ENCODE results near the gene TRIM54. TPM values are rescaled to one million over a fixed set of nuclear protein-coding genes. Genes with fewer than 3 reads are reported as not detected.

The TRIM54 gene
- total and polyA plus RNA-seq, 2 of the 8 experiments (the other 6 are each of a cell fraction or from before 2014, with no cell fraction given) = 3.9 to 5.8 TPM

GRCh38 chr2:27245116-27245515, 37.1 kb upstream of the TRIM54 start:
- no peak overlapping the region for H3K4me2 ChIP-seq (ENCODE audit: insufficient read depth in 1 of 2, low read depth in 2 of 2, low read length in 2 of 2)
- CTCF ChIA-PET (ENCODE audit: partially characterized antibody) = interaction anchor here (0.6 to 3.4 kb wide), 7 partner anchors 10 to 84 kb away, joined by 3 to 19 read pairs (median 3); no protein-coding TSS in a partner anchor
- H3K4ac ChIP-seq (replicated peaks; ENCODE audit: insufficient read length, low read depth, low read length) = no peak overlapping the region
- H3K18ac ChIP-seq (ENCODE audit: extremely low read depth, low read length) = no peak overlapping the region
- TF ChIP-seq BACH1 (IDR thresholded peaks at IDR 0.05; ENCODE audit: low read length) (no peak), POLR2AphosphoS5 (IDR thresholded peaks at IDR 0.05; ENCODE audit: low read depth, low read length) (peak; percentile 55; the same call in 1 of the 2 replicates), SIRT6 (IDR thresholded peaks at IDR 0.05; ENCODE audit: low read length) (no peak)
- DNase-seq (ENCODE audit: low read depth in 1 of 2, low spot score in 2 of 2) (no peak), FAIRE-seq (no peak)
- H3K27me3 ChIP-seq (replicated peaks in 1 of 4; ENCODE audit: control insufficient read depth in 3 of 4, extremely low read depth in 1 of 4, insufficient read depth in 3 of 4, low read length in 3 of 4) = 0 out of 7 replicates have a peak, but pooled peaks cover 0 to 2% (median 0%) of the 10 kb centered on the region in 4 experiments
- no peaks in the 10 kb centered on the region for H3K79me1 ChIP-seq (ENCODE audit: low read depth, low read length)
- no peak overlapping the region for H4K8ac ChIP-seq (ENCODE audit: extremely low read depth, insufficient read depth, low read length)
- POLR2A ChIA-PET (ENCODE audit: partially characterized antibody) = interaction anchor here (0.6 to 32.6 kb wide), 8 partner anchors 12 to 112 kb away, joined by 3 to 835 read pairs (median 8); partner anchors contain the start of genes CAD, DNAJC5G, GTF3C2 and TRIM54
- H3K79me2 ChIP-seq (ENCODE audit: control insufficient read depth in 1 of 2, insufficient read depth in 2 of 2, low read length in 2 of 2) = no peaks in the 10 kb centered on the region
- no peak overlapping the region for H4K91ac ChIP-seq (replicated peaks; ENCODE audit: insufficient read length, low read length)
- no peak overlapping the region for H2BK120ac ChIP-seq (replicated peaks; ENCODE audit: low read depth, low read length)
- no peak overlapping the region for H2BK20ac ChIP-seq (ENCODE audit: low read length)
- H3K14ac ChIP-seq (ENCODE audit: insufficient read length) = no peak overlapping the region
- H3K27ac ChIP-seq (ENCODE audit: low read depth, low read length) = no peak overlapping the region
- no peak overlapping the region for H2BK15ac ChIP-seq (ENCODE audit: low read length)
- H3K9me3 ChIP-seq (ENCODE audit: insufficient read depth in 2 of 2, low read depth in 1 of 2, low read length in 1 of 2) = no peaks in the 10 kb centered on the region
- peaks cover 31 to 46% (median 45%) of the 10 kb centered on the region in 4 experiments for H3K36me3 ChIP-seq (ENCODE audit: control insufficient read depth in 2 of 4, insufficient read depth in 4 of 4, low read length in 3 of 4)
- no peak overlapping the region for H2AFZ ChIP-seq (ENCODE audit: low read length)
- no peaks in the 10 kb centered on the region; a peak in 1 of 7 replicates for H3K4me1 ChIP-seq (replicated peaks in 1 of 4; ENCODE audit: control insufficient read depth in 3 of 4, insufficient read depth in 4 of 4, low read length in 3 of 4)
- H3K23ac ChIP-seq (ENCODE audit: insufficient read length) = no peak overlapping the region
- no peak overlapping the region for H2AK5ac ChIP-seq (ENCODE audit: low read depth, low read length)
- H3K23me2 ChIP-seq (ENCODE audit: low read depth, low read length) = no peaks in the 10 kb centered on the region
- H4K5ac ChIP-seq (ENCODE audit: insufficient read length, low read depth, low read length) = no peak overlapping the region
- WGBS, 2 experiments (ENCODE audit: extremely low coverage in 1 of 2, insufficient coverage in 1 of 2, insufficient read length in 1 of 2, insufficient replicate concordance in 2 of 2, low coverage in 1 of 2, low lambda C conversion rate in 2 of 2, missing lambda C conversion rate in 1 of 2) = 97% methylated on average over 10 of the region's 10 CpGs; no CpG with 5 or more reads in 1 of the 2 experiments
- no peak overlapping the region for H3K4me3 ChIP-seq (ENCODE audit: extremely low read depth in 1 of 4, insufficient read depth in 2 of 4, low read depth in 3 of 4, low read length in 4 of 4)
- H2BK12ac ChIP-seq (ENCODE audit: low read depth, low read length) = no peak overlapping the region
- peaks cover 4 to 7% of the 10 kb centered on the region in 2 experiments for H4K20me1 ChIP-seq (replicated peaks in 1 of 2; ENCODE audit: control insufficient read depth in 1 of 2, insufficient read depth in 2 of 2, low read length in 2 of 2)
- no peak overlapping the region for H3K56ac ChIP-seq (replicated peaks; ENCODE audit: insufficient read length, low read depth, low read length)
- H2BK5ac ChIP-seq (ENCODE audit: low read depth, low read length) = no peak overlapping the region
- no peak overlapping the region for H3K9ac ChIP-seq (replicated peaks in 1 of 4; ENCODE audit: extremely low read depth in 1 of 4, low read depth in 3 of 4, low read length in 3 of 4)

Data from H1 (cell line).